Measurements from ENCODE around the gene IL1RL2. TPM values are rescaled to one million over a fixed set of nuclear protein-coding genes. Genes with fewer than 3 reads are reported as not detected.

IL1RL2 gene
- total and polyA plus RNA-seq, 2 of the 8 experiments (the other 6 are each of a cell fraction or from before 2014, with no cell fraction given), result not detected

DNA sequence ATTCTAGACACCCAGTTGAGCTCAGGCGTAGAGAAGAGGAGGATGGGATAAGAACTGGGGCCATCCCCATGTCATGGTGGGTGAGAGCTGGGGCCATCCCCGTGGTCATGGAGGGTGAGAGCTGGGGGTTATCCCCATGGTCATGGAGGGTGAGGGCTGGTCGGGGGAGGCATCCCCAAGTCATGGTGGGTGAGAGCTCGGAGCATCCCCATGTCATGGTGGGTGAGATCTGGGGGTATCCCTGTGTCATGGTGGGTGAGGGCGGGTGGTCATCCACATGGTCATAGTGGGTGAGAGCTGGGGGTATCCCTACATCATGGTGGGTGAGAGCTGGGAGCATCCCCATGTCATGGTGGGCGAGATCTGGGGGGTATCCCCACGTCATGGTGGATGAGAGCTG, 52.5 kb downstream of the IL1RL2 start:
- Histone ChIP-seq H4K20me1 (replicated peaks in 1 of 2; ENCODE audit: control insufficient read depth in 1 of 2, insufficient read depth in 2 of 2, low read length in 2 of 2) (no peaks in the 10 kb centered on the region), H3K79me2 (ENCODE audit: control insufficient read depth in 1 of 2, insufficient read depth in 2 of 2, low read length in 2 of 2) (no peaks in the 10 kb centered on the region), H4K8ac (ENCODE audit: extremely low read depth, insufficient read depth, low read length) (no peak overlapping the region; the same call in 1 of the 2 replicates), H3K4me1 (replicated peaks in 1 of 4; ENCODE audit: control insufficient read depth in 3 of 4, insufficient read depth in 4 of 4, low read length in 3 of 4) (no peaks in the 10 kb centered on the region), H2AFZ (ENCODE audit: low read length) (no peak overlapping the region), H4K5ac (ENCODE audit: insufficient read length, low read depth, low read length) (no peak overlapping the region), H3K27ac (ENCODE audit: low read depth, low read length) (no peak overlapping the region), H2BK5ac (ENCODE audit: low read depth, low read length) (no peak overlapping the region), H2BK12ac (ENCODE audit: low read depth, low read length) (no peak overlapping the region), H2BK20ac (ENCODE audit: low read length) (no peak overlapping the region), H2AK5ac (ENCODE audit: low read depth, low read length) (no peak overlapping the region), H3K23me2 (ENCODE audit: low read depth, low read length) (no peaks in the 10 kb centered on the region), H3K18ac (ENCODE audit: extremely low read depth, low read length) (no peak overlapping the region), H3K27me3 (replicated peaks in 1 of 4; ENCODE audit: control insufficient read depth in 3 of 4, extremely low read depth in 1 of 4, insufficient read depth in 3 of 4, low read length in 3 of 4) (no peaks in the 10 kb centered on the region), H3K4me2 (ENCODE audit: insufficient read depth in 1 of 2, low read depth in 2 of 2, low read length in 2 of 2) (no peak overlapping the region), H3K14ac (ENCODE audit: insufficient read length) (no peak overlapping the region), H3K36me3 (ENCODE audit: control insufficient read depth in 2 of 4, insufficient read depth in 4 of 4, low read length in 3 of 4) (no peaks in the 10 kb centered on the region), H3K9ac (replicated peaks in 1 of 4; ENCODE audit: extremely low read depth in 1 of 4, low read depth in 3 of 4, low read length in 3 of 4) (no peak overlapping the region), H3K23ac (ENCODE audit: insufficient read length) (no peak overlapping the region), H4K91ac (replicated peaks; ENCODE audit: insufficient read length, low read length) (no peak overlapping the region), H3K9me3 (ENCODE audit: insufficient read depth in 2 of 2, low read depth in 1 of 2, low read length in 1 of 2) (no peaks in the 10 kb centered on the region), H3K4ac (replicated peaks; ENCODE audit: insufficient read length, low read depth, low read length) (no peak overlapping the region), H3K4me3 (ENCODE audit: extremely low read depth in 1 of 4, insufficient read depth in 2 of 4, low read depth in 3 of 4, low read length in 4 of 4) (no peak overlapping the region), H2BK15ac (ENCODE audit: low read length) (no peak overlapping the region), H3K56ac (replicated peaks; ENCODE audit: insufficient read length, low read depth, low read length) (no peak overlapping the region), H3K79me1 (ENCODE audit: low read depth, low read length) (no peaks in the 10 kb centered on the region), H2BK120ac (replicated peaks; ENCODE audit: low read depth, low read length) (no peak overlapping the region)
- 88% methylated on average over 6 of the region's 7 CpGs; no CpG with 5 or more reads in 1 of the 2 experiments for WGBS, 2 experiments (ENCODE audit: extremely low coverage in 1 of 2, insufficient coverage in 1 of 2, insufficient read length in 1 of 2, insufficient replicate concordance in 2 of 2, low coverage in 1 of 2, low lambda C conversion rate in 2 of 2, missing lambda C conversion rate in 1 of 2)
- FAIRE-seq (no peak), DNase-seq (ENCODE audit: low read depth in 1 of 2, low spot score in 2 of 2) (no peak)
- ChIA-PET CTCF (ENCODE audit: partially characterized antibody) (interaction anchor here (0.6 to 4.5 kb wide), 19 partner anchors 11 to 356 kb away, joined by 3 to 42 read pairs (median 4); partner anchors contain the start of genes IL18R1, IL1RL2 and SLC9A4), POLR2A (ENCODE audit: partially characterized antibody) (no interaction called here)
- no peak for TF ChIP-seq TCF12 (IDR thresholded peaks at IDR 0.05; ENCODE audit: low read depth, low read length)
- TF ChIP-seq SIRT6 (IDR thresholded peaks at IDR 0.05; ENCODE audit: low read length), result no peak
- TF ChIP-seq CTCF (IDR thresholded peaks at IDR 0.05; ENCODE audit: control extremely low read depth in 1 of 3, insufficient read depth in 1 of 3, low read depth in 1 of 3, low read length in 3 of 3), result no peak
- TF ChIP-seq TBP (IDR thresholded peaks at IDR 0.05; ENCODE audit: low read depth, low read length), result no peak
- TF ChIP-seq ZNF274 (IDR thresholded peaks at IDR 0.05; ENCODE audit: borderline replicate concordance, extremely low read depth, low read length), result no peak
- TF ChIP-seq E2F6 (IDR thresholded peaks at IDR 0.05), result no peak
- no peak for TF ChIP-seq EZH2 (IDR thresholded peaks at IDR 0.05; ENCODE audit: low read depth, low read length, severe bottlenecking)
- no peak for TF ChIP-seq ASH2L (IDR thresholded peaks at IDR 0.05; ENCODE audit: low read length)
- no peak for TF ChIP-seq POU5F1 (IDR thresholded peaks at IDR 0.05; ENCODE audit: low read depth, low read length)
- TF ChIP-seq SRF (IDR thresholded peaks at IDR 0.05; ENCODE audit: low read depth, low read length), result no peak
- TF ChIP-seq YY1 (IDR thresholded peaks at IDR 0.05; ENCODE audit: low read depth, low read length), result no peak
- TF ChIP-seq GABPA (IDR thresholded peaks at IDR 0.05; ENCODE audit: borderline replicate concordance, insufficient read depth, low read length), result no peak
